Ovary (tissue), 9 donors: ENCODE data around the gene NGEF. TPM values are rescaled to one million over a fixed set of nuclear protein-coding genes. Genes with fewer than 3 reads are reported as not detected.
A peak's percentile ranks its signal among the peaks of the same experiment; 100 is the strongest.

Experiments
- DNase-seq, 5 donors: peaks; one replicate each; pipeline ENCODE4 v3.0.0-alpha.2; 2019 to 2020
- H3K27ac ChIP-seq, 2 donors: fragments of 200-600 bp; one replicate each; pipeline versions ENCODE4 v1.5.1 to v1.8.0; 2019 to 2022
- H3K27me3 ChIP-seq: fragments of 200-600 bp; one replicate; pipeline ENCODE4 v1.8.0; 2022
- H3K36me3 ChIP-seq: fragments of 200-600 bp; sonication (generic); one replicate; pipeline ENCODE4 v1.5.1; 2019
- H3K4me1 ChIP-seq: one replicate; pipeline ENCODE4 v1.8.1; 2013; ENCODE audit warnings: mild to moderate bottlenecking, moderate library complexity; ENCODE audit not compliant: insufficient read depth
- H3K4me3 ChIP-seq: fragments of 200-600 bp; sonication (generic); one replicate; pipeline ENCODE4 v1.5.1; 2017
- H3K9me3 ChIP-seq, 2 donors: fragments of 200-600 bp in 1 of 2; sonication (generic) in 1 of 2; one replicate each; pipeline versions ENCODE4 v1.5.1 to v1.8.1; 2013 to 2019; ENCODE audit warnings: mild to moderate bottlenecking in 1 of 2, moderate library complexity in 1 of 2
- CTCF ChIP-seq, 3 donors: fragments of 450-650 bp in 2 of 3; fragments of 200-600 bp in 1 of 3; IDR thresholded peaks; one replicate each; pipeline versions ENCODE4 v1.5.1 to v1.8.0; 2016 to 2022; ENCODE audit warnings: antibody characterized with exemption in 3 of 3, mild to moderate bottlenecking in 1 of 3
- EP300 ChIP-seq: sonication (generic); formaldehyde crosslinking; IDR thresholded peaks from one replicate; pipeline ENCODE4 v1.6.1; 2017; ENCODE audit warnings: antibody characterized with exemption
- POLR2A ChIP-seq: fragments of 450-650 bp; IDR thresholded peaks from one replicate; pipeline ENCODE4 v1.6.1; 2017; ENCODE audit warnings: antibody characterized with exemption, mild to moderate bottlenecking, moderate library complexity
- WGBS, 3 donors: extraction: QIAGEN DNeasy Blood & Tissue Kit in 1 of 3; methylation state at CpG; one replicate each; pipeline versions ENCODE4 v1.1.5 to v1.1.7; 2013 to 2017; 5-methylcytosine and 5-hydroxymethylcytosine counted together
- intact Hi-C, 4 donors: fragments of 100-400 bp; cut with DNase I; formaldehyde crosslinking; loops; one replicate each; pipeline versions ENCODE4 v1.11.0 to v1.15.1; 2022 to 2023
- polyA plus RNA-seq, 2 donors: library from polyadenylated mRNA; stranded (reverse); fragments of 200-250 nt in 1 of 2; fragments of 350-450 nt in 1 of 2; fragmentation: Illumina TruSeq in 1 of 2; extraction: RNeasy Lipid Tissue Mini Kit (QIAGEN cat#74804) in 1 of 2; gene quantifications; one replicate each; pipeline ENCODE4 v1.2.3, GENCODE V29; 2013 to 2014
- total RNA-seq, 7 donors: library from RNA; depleted of rRNA in 2 of 7; stranded (reverse); fragments of >200 nt in 2 of 7; fragmentation: NEBNext Ultra II Directional in 3 of 7; extraction: Animal tissue kit (Norgen Biotek cat#: 25700) in 3 of 7; gene quantifications; one replicate each; pipeline versions ENCODE4 v1.1.0 to v1.2.4, GENCODE V29; 2016 to 2023
- donor health status: DM: no; HTN: no; CAD: no; lungs with moderate emphysema.
- donor health status: DM: no; HTN: no; CAD: no.
- donor health status: Bipolar disorder and iron deficiency.
- donor health status: DM: yes; HTN: yes; CAD: no.
- donor health status: DM: no; HTN: no; CAD: no.
- donor health status: DM: yes; HTN: yes; CAD: no.

Gene NGEF
- total and polyA plus RNA-seq, 9 donors: 0.18 to 3.1 (median 0.80) TPM

DNA sequence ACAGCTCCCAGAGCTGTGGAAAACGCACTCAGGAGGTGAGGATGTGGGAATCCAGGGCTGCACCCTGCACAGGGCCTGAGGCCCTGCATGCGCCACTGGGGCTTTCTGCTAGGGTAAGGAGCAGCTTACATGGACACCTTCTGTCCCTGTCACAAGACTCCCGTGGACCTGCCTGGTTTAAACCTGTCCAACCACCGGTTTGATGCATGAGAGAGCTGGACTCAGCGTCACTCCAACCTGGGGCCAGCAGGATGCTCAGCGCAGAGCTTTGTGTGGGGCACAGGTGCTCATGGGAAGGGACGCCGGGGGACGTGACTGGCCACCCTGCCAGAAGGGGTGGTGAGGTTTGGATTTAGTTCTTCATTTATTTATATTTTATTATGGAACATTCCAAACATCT, 118.8 kb downstream of the NGEF start:
- peak in 1 of 5 donors; percentile 6 for DNase-seq
- H3K9me3 ChIP-seq: no peaks in the 10 kb centered on the region
- H3K4me3 ChIP-seq: no peak overlapping the region
- no peaks in the 10 kb centered on the region for H3K36me3 ChIP-seq
- intact Hi-C loops: no loop called here
- no peak overlapping the region for H3K27ac ChIP-seq
- peaks cover 9% of the 10 kb centered on the region for H3K4me1 ChIP-seq
- H3K27me3 ChIP-seq: no peaks in the 10 kb centered on the region
- TF ChIP-seq EP300 (no peak), POLR2A (no peak), CTCF (IDR thresholded peaks at IDR 0.05) (no peak)
- 89 to 93% (median 89%) methylated on average over 9 of the region's 9 CpGs for WGBS, 3 donors

DNA sequence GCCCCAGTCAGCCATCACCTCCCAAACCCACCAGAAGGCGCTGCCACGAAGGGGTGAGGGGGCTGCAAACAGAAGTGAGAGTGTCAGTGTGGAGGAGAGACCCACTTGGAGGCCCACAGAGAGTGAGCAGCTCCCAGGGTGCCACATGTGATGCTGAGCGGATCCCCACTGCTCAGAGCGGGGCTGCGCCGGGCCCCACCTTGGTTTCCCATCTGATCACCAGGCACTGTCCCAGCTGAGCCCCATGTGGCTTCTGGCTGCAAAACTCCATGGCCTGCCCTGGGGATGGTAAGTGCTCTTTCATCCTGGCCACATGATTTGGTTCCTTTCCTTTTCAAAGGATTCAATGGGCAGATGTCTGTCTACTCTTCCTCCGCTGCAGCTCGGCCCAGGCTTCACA, 119.2 kb downstream of the NGEF start:
- Histone ChIP-seq H3K36me3 (no peaks in the 10 kb centered on the region), H3K4me3 (no peak overlapping the region), H3K27ac (no peak overlapping the region), H3K27me3 (no peaks in the 10 kb centered on the region), H3K4me1 (peaks cover 9% of the 10 kb centered on the region), H3K9me3 (no peaks in the 10 kb centered on the region)
- TF ChIP-seq POLR2A (no peak), CTCF (IDR thresholded peaks at IDR 0.05) (no peak), EP300 (no peak)
- DNase-seq: peak in 1 of 5 donors; percentile 3
- intact Hi-C loops: no loop called here
- 88 to 94% (median 93%) methylated on average over 8 of the region's 8 CpGs for WGBS, 3 donors

GRCh38 chr2:232892843-232893242, 120.2 kb downstream of the NGEF start:
- no peak overlapping the region for H3K4me3 ChIP-seq
- no peak for TF ChIP-seq EP300
- no peak for TF ChIP-seq POLR2A
- no peak for TF ChIP-seq CTCF (IDR thresholded peaks at IDR 0.05)
- no peak overlapping the region for H3K27ac ChIP-seq
- H3K4me1 ChIP-seq: peaks cover 9% of the 10 kb centered on the region
- no peaks in the 10 kb centered on the region for H3K27me3 ChIP-seq
- H3K36me3 ChIP-seq: no peaks in the 10 kb centered on the region
- WGBS, 3 donors: 93 to 96% (median 93%) methylated on average over 20 of the region's 20 CpGs
- no peaks in the 10 kb centered on the region for H3K9me3 ChIP-seq
- peak in 2 of 5 donors; percentile 3 to 11 for DNase-seq
- intact Hi-C loops: no loop called here

DNA sequence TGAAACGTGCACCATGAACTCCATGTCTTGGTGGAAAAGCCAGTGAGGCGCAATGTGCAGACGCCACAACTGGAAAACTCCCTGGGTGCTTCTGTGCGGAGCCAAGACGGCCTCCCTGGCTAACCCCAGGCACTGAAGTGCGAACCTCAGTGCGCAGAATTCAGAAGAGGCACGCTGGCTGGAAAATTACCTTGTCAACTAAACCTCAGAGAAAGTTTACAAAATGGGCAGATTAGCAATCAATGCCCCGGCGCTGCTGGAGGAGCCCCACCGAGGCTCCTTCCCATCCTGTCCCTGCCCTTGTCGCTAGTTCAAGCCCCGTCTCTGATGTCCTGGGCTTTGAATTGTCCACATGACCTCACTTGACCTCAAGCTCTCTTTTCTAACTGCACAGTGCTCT, 120.8 kb downstream of the NGEF start:
- peak in 1 of 5 donors; percentile 3 for DNase-seq
- intact Hi-C loops: no loop called here
- TF ChIP-seq POLR2A (no peak), EP300 (no peak), CTCF (IDR thresholded peaks at IDR 0.05) (no peak)
- Histone ChIP-seq H3K4me3 (no peak overlapping the region), H3K36me3 (no peaks in the 10 kb centered on the region), H3K27ac (no peak overlapping the region), H3K9me3 (no peaks in the 10 kb centered on the region), H3K27me3 (no peaks in the 10 kb centered on the region), H3K4me1 (peaks cover 9% of the 10 kb centered on the region)
- WGBS, 3 donors: 83 to 90% (median 87%) methylated on average over 13 of the region's 13 CpGs
